ENCODE data around the gene PDE7B.

PDE7B gene

DNA sequence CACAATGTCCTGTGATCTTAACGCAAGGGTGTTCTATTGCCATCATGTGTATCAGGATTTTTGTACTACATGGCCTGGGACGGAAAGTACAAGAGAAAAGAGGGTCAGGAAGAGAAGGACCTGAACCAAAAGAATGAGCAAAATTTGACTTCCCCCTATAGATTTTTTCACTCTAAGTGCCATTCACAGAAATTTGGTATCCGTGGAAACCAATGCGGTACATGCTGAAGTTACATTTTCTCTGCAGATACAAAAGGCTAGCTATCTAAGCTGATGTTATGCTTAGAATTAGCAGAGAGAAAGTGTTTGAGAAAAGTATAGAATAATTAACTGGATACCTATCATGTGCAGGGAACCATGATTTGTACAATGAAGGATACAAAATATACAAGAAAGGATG lies 12.4 kb upstream of the PDE7B start:
- H3K27ac ChIP-seq (ENCODE audit: low read length) = no peak overlapping the region
- H3K27me3 ChIP-seq (replicated peaks; ENCODE audit: insufficient read depth, low read length) = no peaks in the 10 kb centered on the region
- H3K9me2 ChIP-seq (replicated peaks; ENCODE audit: insufficient read depth, low read length) = no peaks in the 10 kb centered on the region
- H3K4me1 ChIP-seq (ENCODE audit: low read length) = no peaks in the 10 kb centered on the region
- TF ChIP-seq, protein P1, sequence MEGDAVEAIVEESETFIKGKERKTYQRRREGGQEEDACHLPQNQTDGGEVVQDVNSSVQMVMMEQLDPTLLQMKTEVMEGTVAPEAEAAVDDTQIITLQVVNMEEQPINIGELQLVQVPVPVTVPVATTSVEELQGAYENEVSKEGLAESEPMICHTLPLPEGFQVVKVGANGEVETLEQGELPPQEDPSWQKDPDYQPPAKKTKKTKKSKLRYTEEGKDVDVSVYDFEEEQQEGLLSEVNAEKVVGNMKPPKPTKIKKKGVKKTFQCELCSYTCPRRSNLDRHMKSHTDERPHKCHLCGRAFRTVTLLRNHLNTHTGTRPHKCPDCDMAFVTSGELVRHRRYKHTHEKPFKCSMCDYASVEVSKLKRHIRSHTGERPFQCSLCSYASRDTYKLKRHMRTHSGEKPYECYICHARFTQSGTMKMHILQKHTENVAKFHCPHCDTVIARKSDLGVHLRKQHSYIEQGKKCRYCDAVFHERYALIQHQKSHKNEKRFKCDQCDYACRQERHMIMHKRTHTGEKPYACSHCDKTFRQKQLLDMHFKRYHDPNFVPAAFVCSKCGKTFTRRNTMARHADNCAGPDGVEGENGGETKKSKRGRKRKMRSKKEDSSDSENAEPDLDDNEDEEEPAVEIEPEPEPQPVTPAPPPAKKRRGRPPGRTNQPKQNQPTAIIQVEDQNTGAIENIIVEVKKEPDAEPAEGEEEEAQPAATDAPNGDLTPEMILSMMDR (IDR thresholded peaks at IDR 0.05; ENCODE audit: low read length) = no peak
- no peak for TF ChIP-seq EZH2 (optimal IDR thresholded peaks at IDR 0.05; ENCODE audit: low read depth, low read length)
- no peak for TF ChIP-seq EZH2phosphoT487 (IDR thresholded peaks at IDR 0.05; ENCODE audit: low read length)
- H3K4me2 ChIP-seq (ENCODE audit: low read depth, low read length) = no peak overlapping the region
- no peaks in the 10 kb centered on the region for H4K20me1 ChIP-seq (ENCODE audit: insufficient read depth, low read length)
- DNase-seq = no peak
- no peaks in the 10 kb centered on the region for H3K9me3 ChIP-seq (replicated peaks; ENCODE audit: insufficient read depth, low read length)
- H3K36me3 ChIP-seq (replicated peaks; ENCODE audit: insufficient read depth, low read length) = no peaks in the 10 kb centered on the region
- H3K79me2 ChIP-seq (ENCODE audit: low read length) = no peaks in the 10 kb centered on the region
- H3K4me3 ChIP-seq (ENCODE audit: low read length) = no peak overlapping the region
- no peak overlapping the region for H3K9ac ChIP-seq (ENCODE audit: low read length)
- no peaks in the 10 kb centered on the region for H3F3A ChIP-seq (ENCODE audit: insufficient read depth, low read length)
- no peak overlapping the region for H2AFZ ChIP-seq (ENCODE audit: low read length)

DNA sequence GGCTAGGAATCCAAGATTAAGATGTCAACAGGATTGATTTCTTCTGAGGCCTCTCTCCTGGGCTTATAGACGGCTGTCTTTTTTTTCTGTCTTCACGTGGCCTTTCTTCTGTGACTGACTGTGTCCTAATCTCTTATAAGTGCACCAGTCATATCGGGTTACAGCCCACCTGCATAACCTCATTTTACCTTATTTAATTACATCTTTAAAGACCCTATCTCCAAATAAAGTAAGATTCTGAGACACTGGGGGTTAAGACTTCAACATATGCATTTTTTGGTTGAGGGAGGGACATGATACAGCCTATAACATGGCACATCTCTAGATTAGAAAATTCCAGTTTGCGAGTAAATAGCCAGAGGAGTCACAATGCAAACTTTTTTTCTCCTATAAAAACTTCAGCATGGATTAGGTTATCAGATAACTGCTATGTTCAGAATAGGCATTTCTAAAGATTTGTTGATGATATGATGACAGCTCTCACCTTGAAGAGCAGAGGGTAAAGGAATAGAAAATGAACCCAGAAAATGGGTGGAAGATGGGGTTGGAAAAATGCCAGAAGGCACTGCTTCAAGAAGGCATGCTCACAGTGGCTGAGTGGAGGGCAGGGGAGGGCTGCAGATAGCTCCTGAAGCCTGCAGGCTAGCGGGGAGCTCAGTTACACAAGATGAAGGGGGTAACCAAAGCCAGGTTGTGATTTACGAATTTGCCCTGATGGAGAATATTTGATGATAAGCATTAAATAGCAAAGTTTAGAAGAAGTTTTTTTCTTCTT lies 8.7 kb upstream of the PDE7B start:
- H3K4me2 ChIP-seq (ENCODE audit: low read depth, low read length) = no peak overlapping the region

DNA sequence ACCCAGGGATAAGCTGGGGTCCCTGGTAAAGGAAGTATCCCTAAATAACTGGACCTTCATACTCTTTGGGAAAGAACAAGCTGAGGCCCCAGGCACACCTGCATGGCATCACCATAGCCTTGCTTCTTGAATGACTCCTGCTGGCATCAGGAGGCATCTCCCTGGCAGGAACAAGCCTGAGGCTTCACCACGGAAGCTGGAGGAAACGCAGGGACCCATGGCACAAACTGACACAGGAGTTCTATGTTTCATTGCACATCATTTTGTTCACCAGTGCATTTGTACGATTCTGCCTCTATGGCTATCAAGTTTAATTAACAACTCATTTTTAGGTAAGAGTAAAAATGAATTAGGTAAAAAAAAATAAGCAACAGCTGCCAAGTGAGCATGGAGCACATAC lies 619 bp upstream of the PDE7B start:
- Histone ChIP-seq H2AFZ (ENCODE audit: low read length) (no peak overlapping the region), H3K4me1 (ENCODE audit: low read length) (no peaks in the 10 kb centered on the region), H3K27ac (ENCODE audit: low read length) (no peak overlapping the region), H3K27me3 (replicated peaks; ENCODE audit: insufficient read depth, low read length) (no peaks in the 10 kb centered on the region), H3K4me3 (ENCODE audit: low read length) (no peak overlapping the region), H3K9me2 (replicated peaks; ENCODE audit: insufficient read depth, low read length) (no peaks in the 10 kb centered on the region), H3F3A (ENCODE audit: insufficient read depth, low read length) (no peaks in the 10 kb centered on the region), H3K9ac (ENCODE audit: low read length) (no peak overlapping the region), H3K79me2 (ENCODE audit: low read length) (no peaks in the 10 kb centered on the region), H3K36me3 (replicated peaks; ENCODE audit: insufficient read depth, low read length) (no peaks in the 10 kb centered on the region), H3K4me2 (ENCODE audit: low read depth, low read length) (no peak overlapping the region), H3K9me3 (replicated peaks; ENCODE audit: insufficient read depth, low read length) (no peaks in the 10 kb centered on the region), H4K20me1 (ENCODE audit: insufficient read depth, low read length) (no peaks in the 10 kb centered on the region)
- TF ChIP-seq EZH2 (optimal IDR thresholded peaks at IDR 0.05; ENCODE audit: low read depth, low read length) (no peak), EZH2phosphoT487 (IDR thresholded peaks at IDR 0.05; ENCODE audit: low read length) (no peak)
- TF ChIP-seq, protein P1 (IDR thresholded peaks at IDR 0.05; ENCODE audit: low read length) = no peak
- DNase-seq = no peak

More for the DNA sequence above, 8.7 kb upstream of the PDE7B start:
- TF ChIP-seq EZH2 (optimal IDR thresholded peaks at IDR 0.05; ENCODE audit: low read depth, low read length) (no peak), EZH2phosphoT487 (IDR thresholded peaks at IDR 0.05; ENCODE audit: low read length) (no peak)
- TF ChIP-seq, protein P1 (IDR thresholded peaks at IDR 0.05; ENCODE audit: low read length) = no peak
- Histone ChIP-seq H3K27ac (ENCODE audit: low read length) (no peak overlapping the region), H3F3A (ENCODE audit: insufficient read depth, low read length) (no peaks in the 10 kb centered on the region), H3K79me2 (ENCODE audit: low read length) (no peaks in the 10 kb centered on the region), H2AFZ (ENCODE audit: low read length) (no peak overlapping the region), H3K9ac (ENCODE audit: low read length) (no peak overlapping the region), H4K20me1 (ENCODE audit: insufficient read depth, low read length) (no peaks in the 10 kb centered on the region), H3K27me3 (replicated peaks; ENCODE audit: insufficient read depth, low read length) (no peaks in the 10 kb centered on the region), H3K9me3 (replicated peaks; ENCODE audit: insufficient read depth, low read length) (no peaks in the 10 kb centered on the region), H3K4me1 (ENCODE audit: low read length) (no peaks in the 10 kb centered on the region), H3K9me2 (replicated peaks; ENCODE audit: insufficient read depth, low read length) (no peaks in the 10 kb centered on the region), H3K36me3 (replicated peaks; ENCODE audit: insufficient read depth, low read length) (no peaks in the 10 kb centered on the region), H3K4me3 (ENCODE audit: low read length) (no peak overlapping the region)
- no peak for DNase-seq

Data from MM.1S (cell line).